Left kidney (tissue), 1 donor: ENCODE data around the gene ADM. TPM values are rescaled to one million over a fixed set of nuclear protein-coding genes. Genes with fewer than 3 reads are reported as not detected.

Experiments used
- polyA plus RNA-seq: library from polyadenylated mRNA; unstranded; fragments of 120-200 nt; gene quantifications from one replicate; pipeline ENCODE4 v1.2.1, GENCODE V29; 2013; ENCODE audit not compliant: insufficient read length

ADM gene
- polyA plus RNA-seq, 1 donor = 6.4 TPM

Other genes starting within 250 kb of the ADM start
- gene SBF2, start 10.9 kb upstream of the ADM start, polyA plus RNA-seq = 65.7 TPM
- gene AMPD3, start 150.2 kb downstream of the ADM start, polyA plus RNA-seq = 6.5 TPM
- gene RNF141, start 236.1 kb downstream of the ADM start, polyA plus RNA-seq = 45.1 TPM